ENCODE results near the gene CCDC71L. TPM values are rescaled to one million over a fixed set of nuclear protein-coding genes. Genes with fewer than 3 reads are reported as not detected.
A peak's percentile ranks its signal among the peaks of the same experiment; 100 is the strongest.

CCDC71L gene
- total RNA-seq, 4 donors from 2014 or later = 19.0 to 36.9 (median 22.8) TPM

GRCh38 chr7:106639476-106640334, 21.3 kb downstream of the CCDC71L start:
- no peak for TF ChIP-seq EP300 (IDR thresholded peaks at IDR 0.05)
- no peak for TF ChIP-seq POLR2A (IDR thresholded peaks at IDR 0.05)
- TF ChIP-seq CTCF (IDR thresholded peaks at IDR 0.05) = no peak
- WGBS, 2 donors = 79 to 86% methylated on average over 7 of the region's 7 CpGs
- Histone ChIP-seq H3K27ac (no peak overlapping the region), H3K36me3 (no peaks in the 10 kb centered on the region), H3K4me3 (no peak overlapping the region), H3K27me3 (no peaks in the 10 kb centered on the region), H3K4me1 (peaks cover 0 to 16% (median 0%) of the 10 kb centered on the region in 4 donors), H3K9me3 (no peaks in the 10 kb centered on the region)
- no peak for DNase-seq (ENCODE audit: low spot score in 2 of 2)

GRCh38 chr7:106635411-106635810, 25.5 kb downstream of the CCDC71L start:
- Histone ChIP-seq H3K9me3 (no peaks in the 10 kb centered on the region), H3K4me1 (peaks cover 0 to 1% (median 0%) of the 10 kb centered on the region in 4 donors), H3K36me3 (no peaks in the 10 kb centered on the region), H3K27ac (no peak overlapping the region), H3K4me3 (no peak overlapping the region), H3K27me3 (no peaks in the 10 kb centered on the region)
- TF ChIP-seq POLR2A (IDR thresholded peaks at IDR 0.05) = no peak
- TF ChIP-seq EP300 (IDR thresholded peaks at IDR 0.05) = no peak
- no peak for TF ChIP-seq CTCF (IDR thresholded peaks at IDR 0.05)
- DNase-seq (ENCODE audit: low spot score in 2 of 2) = no peak
- 50 to 51% methylated on average over 2 of the region's 2 CpGs for WGBS, 2 donors

- no peak overlapping the region for H3K27ac ChIP-seq
- no peaks in the 10 kb centered on the region for H3K27me3 ChIP-seq
- no peaks in the 10 kb centered on the region for H3K36me3 ChIP-seq
- no peak overlapping the region for H3K4me3 ChIP-seq
- 77 to 92% methylated on average over 2 of the region's 2 CpGs for WGBS, 2 donors
- TF ChIP-seq EP300 (IDR thresholded peaks at IDR 0.05) (no peak), POLR2A (IDR thresholded peaks at IDR 0.05) (no peak), CTCF (IDR thresholded peaks at IDR 0.05) (no peak)
- H3K4me1 ChIP-seq = peaks cover 0 to 6% (median 0%) of the 10 kb centered on the region in 4 donors
- no peak for DNase-seq (ENCODE audit: low spot score in 2 of 2)
- no peaks in the 10 kb centered on the region for H3K9me3 ChIP-seq
Observed at GRCh38 chr7:106634958-106635357, 26.0 kb downstream of the CCDC71L start.

GRCh38 chr7:106630648-106631047, 30.3 kb downstream of the CCDC71L start:
- no peak overlapping the region for H3K27ac ChIP-seq
- no peak overlapping the region for H3K4me3 ChIP-seq
- TF ChIP-seq POLR2A (IDR thresholded peaks at IDR 0.05) (no peak), CTCF (IDR thresholded peaks at IDR 0.05) (no peak), EP300 (IDR thresholded peaks at IDR 0.05) (no peak)
- H3K27me3 ChIP-seq = no peaks in the 10 kb centered on the region
- H3K36me3 ChIP-seq = no peaks in the 10 kb centered on the region
- peaks cover 0 to 10% (median 0%) of the 10 kb centered on the region in 4 donors for H3K4me1 ChIP-seq
- no peak for DNase-seq (ENCODE audit: low spot score in 2 of 2)
- H3K9me3 ChIP-seq = no peaks in the 10 kb centered on the region

GRCh38 chr7:106629516-106629915, 31.4 kb downstream of the CCDC71L start:
- Histone ChIP-seq H3K36me3 (no peaks in the 10 kb centered on the region), H3K27ac (peak overlapping the region in 1 of 4 donors; percentile 32), H3K27me3 (no peaks in the 10 kb centered on the region), H3K9me3 (no peaks in the 10 kb centered on the region), H3K4me3 (no peak overlapping the region), H3K4me1 (peaks cover 0 to 10% (median 0%) of the 10 kb centered on the region in 4 donors)
- TF ChIP-seq EP300 (IDR thresholded peaks at IDR 0.05) (no peak), CTCF (IDR thresholded peaks at IDR 0.05) (no peak), POLR2A (IDR thresholded peaks at IDR 0.05) (no peak)
- 18 to 26% methylated on average over 2 of the region's 2 CpGs for WGBS, 2 donors
- no peak for DNase-seq (ENCODE audit: low spot score in 2 of 2)

Data from tibial nerve (tissue), 4 donors.